ENCODE measurements around the gene MYO18B.

Gene MYO18B

DNA sequence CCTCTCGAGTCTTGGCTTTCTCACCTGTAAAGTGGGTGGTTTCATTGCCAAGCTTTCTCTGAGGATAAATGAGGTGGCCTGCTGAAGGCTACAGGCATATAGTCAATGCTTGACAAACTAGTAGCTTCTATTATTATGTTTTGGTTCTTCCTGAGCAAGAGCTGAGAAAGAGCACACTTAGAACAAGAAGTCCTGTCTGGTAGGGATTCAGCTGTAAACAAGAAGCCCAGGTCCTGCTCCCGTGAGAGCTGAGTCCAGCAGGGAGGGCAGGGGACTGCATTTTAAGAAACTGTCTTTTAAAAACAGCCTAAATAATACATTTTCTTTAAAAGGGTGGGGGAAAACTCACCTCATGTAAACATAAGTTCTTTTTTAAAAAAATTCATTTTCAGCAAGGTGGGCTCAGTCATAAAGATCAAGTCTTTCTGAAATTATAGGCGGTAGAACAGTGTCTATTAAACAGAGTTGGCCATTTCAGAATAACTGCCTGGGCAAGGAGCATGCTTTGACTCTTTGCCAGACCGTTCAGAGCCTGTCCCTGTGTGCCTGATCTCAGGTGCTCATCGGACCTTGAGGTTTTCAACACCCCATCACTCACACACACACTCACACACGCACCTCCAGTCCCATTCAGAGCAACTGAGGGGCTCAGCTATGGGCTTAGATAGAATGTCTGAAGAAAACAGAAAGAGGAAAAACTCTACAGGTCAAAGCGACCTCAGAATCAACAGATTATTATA, 29.2 kb upstream of the MYO18B start:
- DNase-seq, result no peak

DNA sequence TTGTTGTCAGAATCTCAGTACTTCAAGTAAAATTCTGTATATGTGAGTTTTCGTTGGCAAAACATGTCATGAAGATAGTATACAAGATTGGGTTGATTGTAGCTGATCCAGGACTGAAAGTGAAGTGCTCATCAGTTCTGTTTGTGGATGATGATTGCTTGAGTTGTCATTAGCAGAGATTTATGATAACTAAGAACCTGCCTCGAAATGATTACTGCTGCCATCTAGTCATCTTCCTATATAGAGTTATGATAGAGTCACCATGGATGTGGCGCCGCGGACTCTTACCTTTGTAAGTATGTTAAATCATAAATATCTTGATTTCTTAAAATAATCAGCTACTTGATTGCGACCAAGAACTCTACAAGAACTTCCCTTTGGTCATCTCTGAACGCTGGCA, 27.9 kb upstream of the MYO18B start:
- no peak for DNase-seq

DNA sequence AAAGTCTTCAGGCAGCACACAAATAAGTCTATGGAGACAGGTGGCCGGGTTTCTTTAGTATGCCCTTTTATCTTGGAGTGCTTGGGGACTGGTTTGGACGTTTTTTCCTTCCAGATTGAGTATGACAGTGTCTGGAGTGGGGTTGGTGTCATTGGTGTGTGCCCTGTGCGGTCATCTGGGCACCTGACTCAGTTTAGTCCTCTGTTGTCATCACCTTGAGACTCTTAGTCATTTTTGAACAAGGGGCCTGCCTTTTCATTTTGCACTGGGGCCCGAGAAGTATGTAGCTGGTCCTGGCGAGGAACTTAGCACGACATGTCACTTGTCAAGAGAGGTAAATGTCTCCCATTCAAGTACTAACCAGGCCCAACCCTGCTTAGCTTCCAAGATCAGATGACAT, 27.2 kb upstream of the MYO18B start:
- no peak for DNase-seq

DNA sequence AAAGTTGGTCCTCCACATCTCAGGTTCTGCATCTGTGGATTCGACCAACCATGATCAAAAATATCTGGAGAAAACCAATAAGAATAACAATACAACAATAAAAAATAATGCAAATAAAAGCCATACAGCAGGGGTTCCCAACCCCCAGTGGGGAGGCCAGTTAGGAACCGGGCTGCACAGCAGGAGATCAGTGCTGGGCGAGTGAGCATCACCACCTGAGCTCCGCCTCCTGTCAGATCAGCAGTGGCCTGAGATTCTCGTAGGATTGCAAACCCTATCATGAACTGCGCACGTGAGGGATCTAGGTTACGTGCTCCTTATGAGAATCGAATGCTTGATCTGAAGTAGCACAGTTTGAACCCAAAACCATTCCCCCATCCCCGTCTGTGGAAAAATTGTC, 25.4 kb upstream of the MYO18B start:
- DNase-seq, result no peak

DNA sequence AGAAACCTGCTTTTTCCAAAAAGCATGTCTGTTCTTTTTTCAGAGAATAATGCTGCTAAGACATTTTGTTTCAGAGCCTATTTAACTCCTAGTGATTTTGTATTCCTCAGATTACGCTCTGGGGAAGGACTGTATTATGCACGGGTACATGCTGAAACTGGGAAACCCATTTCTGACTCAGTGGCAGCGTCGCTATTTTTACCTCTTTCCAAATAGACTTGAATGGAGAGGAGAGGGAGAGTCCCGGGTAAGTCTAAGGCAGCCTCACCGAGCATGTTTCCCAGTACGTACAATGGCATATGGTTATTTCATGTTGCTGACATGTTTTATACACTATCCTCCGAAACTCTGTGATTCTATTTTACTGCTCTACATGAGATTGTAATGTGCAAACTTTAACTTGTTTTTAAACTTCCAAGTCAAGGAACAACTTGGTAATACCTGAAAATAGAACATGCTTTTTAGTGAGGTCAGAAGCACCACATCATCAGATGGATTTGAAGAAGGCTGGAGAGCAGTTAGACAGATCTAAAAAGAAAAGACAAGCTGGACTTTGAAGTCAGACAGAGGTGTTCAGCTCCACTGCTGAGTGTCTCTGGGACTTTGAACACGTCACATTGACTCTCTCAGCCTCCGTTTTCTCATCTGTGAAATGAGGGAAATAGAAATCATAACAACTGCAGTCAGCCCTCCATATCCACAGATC, 23.7 kb upstream of the MYO18B start:
- DNase-seq, result no peak

DNA sequence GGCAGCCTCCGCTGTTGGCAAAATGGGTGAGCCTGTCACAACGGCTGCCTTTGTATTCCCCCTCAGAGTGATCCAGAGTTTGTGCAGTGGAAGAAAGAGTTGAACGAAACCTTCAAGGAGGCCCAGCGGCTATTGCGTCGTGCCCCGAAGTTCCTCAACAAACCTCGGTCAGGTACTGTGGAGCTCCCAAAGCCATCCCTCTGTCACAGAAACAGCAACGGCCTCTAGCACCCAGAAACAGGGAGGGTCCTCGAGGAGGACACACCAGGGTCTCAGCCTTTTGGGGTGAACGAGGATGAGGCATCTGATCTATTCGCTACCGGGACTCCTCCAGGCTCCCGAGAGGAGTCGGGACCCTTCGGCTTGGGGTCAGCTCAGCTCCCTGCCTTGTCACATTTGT, 19.8 kb upstream of the MYO18B start:
- no peak for DNase-seq

DNA sequence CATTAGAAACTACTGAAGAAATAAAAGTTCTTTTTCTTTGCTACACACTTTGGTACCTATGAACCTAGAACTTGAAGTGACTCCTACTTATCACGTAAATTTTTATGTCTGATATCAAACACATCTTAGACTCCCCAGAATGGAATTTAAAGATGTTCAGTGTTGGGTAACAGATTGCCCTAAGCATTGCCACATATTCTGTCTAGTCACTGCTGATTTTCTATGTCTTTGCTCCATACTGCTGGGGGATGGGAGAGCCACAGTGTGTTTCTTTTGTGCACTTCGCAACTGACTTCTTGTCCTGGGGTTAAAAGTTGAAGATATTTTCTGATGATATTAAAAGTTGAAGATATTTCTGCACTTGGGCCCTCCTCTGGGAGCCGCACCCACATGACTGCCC, 19.4 kb upstream of the MYO18B start:
- DNase-seq, result no peak

DNA sequence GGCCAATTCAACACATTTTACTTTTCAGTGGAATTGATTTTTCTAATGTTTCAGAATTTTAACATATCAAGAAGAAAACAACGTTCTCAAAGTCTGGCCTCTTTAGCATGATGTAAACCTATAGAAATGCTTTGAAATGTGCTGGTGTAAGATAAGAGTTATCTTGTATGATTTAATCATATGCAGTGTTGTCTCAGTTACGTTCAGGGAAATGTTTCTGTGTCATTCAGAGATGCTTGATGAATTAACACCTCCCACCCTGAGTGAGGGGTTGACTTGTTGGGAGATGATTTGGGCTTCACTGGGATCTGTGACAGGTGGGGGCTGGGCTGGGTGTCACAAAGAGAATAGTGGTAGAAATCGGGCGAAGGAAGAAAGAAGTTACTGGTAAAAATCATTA, 15.7 kb upstream of the MYO18B start:
- no peak for DNase-seq

DNA sequence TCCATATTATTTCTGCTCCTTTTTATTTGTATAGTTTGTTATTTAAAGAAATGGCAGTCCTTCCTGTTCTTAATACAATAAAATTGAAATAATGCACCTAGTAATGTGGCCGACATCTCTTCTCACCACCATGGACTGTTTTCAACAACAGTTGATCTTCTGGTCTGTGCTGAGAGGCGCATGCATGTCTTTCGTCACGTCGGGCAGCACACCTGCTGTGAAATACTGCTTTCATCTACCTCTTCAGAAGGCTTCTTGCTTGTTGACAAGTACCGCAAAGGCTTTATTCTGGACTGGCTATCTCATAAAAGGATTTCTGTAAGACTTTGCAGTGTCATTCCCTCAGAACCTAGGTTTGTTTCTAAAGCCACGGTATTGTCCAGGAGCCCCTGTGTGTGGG, 13.9 kb upstream of the MYO18B start:
- DNase-seq, result no peak

DNA sequence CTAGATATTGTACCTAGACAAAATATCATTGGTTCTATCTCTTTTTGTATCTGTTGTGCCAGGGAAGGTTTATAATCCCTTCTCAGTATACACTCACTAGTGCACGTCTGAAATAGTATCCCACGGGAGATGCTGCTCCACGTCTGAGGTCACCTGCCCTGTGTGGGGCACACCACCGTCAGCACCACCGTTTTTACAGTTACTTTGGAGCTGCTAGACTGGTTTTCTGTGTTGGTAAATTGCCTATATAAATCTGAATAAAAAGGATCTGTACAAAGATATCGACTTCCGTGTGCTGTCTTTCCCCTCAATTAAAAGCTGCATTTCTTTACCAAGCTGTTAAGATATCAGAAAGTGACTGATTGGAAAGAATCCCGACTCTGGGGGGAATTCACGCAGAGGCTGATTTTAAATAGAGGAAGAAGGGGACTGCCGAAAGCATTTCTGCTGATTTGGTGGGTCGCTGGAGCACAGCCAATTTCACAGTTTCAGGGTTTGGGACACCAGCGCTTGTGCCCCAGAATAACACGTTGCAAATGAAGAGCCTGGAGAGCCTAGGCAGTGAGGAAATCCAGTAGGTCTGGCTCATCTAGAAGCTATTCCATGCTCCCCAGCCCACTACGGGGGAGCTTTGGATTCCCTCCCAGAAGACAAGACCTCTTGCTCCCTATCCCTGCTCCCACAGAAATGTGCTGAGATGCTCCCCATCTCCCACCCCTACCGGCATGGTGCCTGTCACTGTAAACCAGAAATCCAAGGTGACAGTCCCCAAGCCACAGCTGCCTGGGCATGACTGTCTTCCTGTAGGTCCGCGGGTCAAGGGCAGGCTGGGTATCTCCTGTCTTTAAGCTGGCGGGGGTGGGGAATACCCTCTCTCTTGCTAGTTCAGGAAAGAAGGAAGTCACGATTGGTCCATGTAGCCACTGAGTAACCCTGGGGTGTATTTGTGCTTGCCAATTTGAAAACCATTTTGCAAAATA, 12.7 kb upstream of the MYO18B start:
- DNase-seq, result no peak

DNA sequence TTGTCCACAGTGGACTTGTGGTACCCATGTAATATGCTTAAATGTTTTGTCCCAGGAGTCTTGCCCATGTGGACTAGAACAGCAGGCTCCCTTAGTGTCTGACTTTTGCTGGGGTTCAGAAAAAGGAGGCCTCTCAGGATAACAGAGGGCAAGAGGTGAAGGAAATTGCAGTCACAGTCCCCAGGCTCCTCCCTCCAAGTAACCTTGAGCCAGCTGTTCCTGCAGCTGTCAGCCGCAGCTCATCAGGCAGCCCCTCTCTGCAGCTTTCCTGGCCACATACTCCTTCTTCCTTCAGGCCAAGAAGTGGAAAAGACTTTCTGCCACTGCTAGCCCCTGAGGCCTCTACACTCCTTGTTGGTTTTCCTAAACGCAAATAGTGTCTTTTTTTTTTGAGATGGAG, 6.3 kb upstream of the MYO18B start:
- DNase-seq, result no peak

DNA sequence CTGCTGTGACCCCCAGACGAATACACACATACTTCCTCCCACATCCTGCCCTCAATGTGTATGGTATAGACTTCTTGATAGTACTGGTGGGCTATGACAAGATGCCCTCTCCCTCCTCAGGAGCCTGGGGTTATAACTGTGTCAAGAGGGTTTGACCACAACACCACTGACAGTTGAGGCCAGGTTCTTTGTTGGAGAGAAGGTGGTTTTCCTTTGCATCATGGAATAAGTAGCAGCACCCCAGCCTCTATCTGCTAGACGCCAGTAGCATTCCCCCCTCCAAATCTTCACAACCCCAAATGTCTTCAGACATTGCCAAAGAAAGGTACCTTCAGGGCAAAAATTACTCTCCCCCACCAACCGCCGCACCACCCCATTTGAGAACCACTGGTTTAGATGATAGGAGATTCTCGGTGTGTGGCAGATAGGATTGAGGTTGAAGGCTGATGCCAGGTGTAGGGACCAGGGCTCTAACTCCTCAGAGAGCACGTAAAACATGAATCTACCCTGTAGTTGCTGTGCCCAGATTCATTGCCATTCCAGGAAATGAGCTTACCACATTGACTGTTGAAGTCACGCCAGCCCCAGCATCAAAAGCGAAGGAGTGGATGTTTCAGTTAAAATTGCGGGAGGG, 5.5 kb upstream of the MYO18B start:
- DNase-seq, result peak; percentile 7

DNA sequence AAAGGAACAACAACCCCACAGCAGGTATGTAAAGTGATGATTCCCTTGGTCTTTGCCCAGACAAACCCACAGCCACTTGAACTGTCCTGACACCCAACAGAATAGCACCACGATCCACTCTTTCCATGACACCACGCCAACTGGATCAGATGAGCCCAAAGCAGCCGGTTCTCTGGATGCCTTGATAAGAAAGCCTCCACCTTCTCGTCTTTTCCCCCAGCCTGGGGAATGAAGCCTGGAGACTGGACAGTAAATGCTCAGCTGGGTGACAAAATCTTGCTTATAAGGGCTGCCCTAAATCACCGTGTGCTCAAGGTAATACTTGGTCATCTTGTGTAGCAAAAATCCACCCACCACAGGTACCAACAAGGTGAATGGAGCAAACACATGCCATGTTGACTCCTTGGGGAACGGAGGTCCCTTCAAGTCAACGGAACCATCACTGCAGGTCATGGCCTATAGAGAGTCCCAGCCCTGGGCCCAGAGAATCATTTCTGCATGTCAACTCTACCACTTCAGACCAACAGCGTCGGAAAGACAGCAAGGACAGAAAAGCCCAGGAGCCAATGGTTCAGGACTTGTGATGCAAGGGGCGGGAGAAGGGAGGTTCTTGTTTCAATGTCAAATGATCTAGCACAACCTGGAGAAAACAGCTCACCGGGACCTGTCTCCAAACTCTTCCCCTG, 2.2 kb upstream of the MYO18B start:
- no peak for DNase-seq

DNA sequence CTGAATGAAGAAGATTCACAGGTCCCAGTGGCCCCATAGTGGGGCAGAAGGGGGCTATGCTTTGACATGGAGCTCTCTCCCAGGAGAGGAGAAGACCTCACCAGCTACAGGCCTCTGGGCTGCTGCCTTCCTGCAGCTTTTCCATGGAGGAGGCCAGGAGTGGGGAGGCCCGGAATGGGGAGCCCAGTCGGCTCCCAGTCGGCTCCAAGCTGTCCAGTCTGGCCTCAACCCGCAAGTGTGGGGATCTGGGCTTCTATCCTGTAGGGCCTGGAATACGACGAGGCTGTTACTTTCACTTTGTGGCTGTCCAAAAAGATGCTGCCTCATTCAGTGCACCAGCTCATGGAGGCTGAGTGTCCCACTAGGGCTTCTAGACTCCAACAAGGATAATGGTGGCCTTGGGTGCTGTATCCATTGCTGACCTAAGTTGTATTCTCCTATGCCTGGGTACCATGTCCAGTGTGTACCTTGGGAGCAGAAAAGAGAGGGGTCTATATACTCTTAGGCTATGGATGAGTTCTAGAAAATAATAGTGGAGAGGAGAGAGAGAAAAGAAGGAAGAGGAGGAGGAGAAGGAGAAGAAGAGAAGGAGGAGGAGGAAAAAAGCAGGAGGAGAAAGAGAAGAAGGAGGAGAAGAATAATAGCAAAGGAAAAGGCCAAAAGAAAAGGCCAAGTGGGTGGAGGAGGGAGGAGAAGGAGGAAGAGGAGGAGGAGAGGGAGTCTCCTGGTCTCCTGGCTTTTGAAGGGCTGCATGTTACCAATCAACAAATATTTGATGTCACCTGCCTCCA, 1.1 kb downstream of the MYO18B start:
- no peak for DNase-seq

DNA sequence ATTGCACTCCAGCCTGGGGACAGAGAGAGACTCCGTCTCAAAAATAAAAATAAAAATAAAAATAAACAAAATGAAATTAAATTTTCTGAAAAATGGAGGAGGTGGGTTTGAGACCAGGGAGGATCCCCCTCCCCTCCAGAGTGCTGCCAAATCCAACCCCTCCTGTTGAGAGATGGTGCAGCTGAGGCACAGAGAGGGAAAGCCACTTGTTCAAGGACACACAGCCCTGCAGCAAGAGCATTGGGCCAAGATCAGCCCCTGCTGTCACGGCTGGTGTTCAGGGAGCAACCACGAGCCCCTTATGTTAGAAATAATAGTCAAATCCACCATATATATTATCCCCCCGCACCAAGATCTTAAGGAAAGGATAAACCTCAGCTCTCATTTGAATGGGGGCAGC, 2.7 kb downstream of the MYO18B start:
- no peak for DNase-seq

DNA sequence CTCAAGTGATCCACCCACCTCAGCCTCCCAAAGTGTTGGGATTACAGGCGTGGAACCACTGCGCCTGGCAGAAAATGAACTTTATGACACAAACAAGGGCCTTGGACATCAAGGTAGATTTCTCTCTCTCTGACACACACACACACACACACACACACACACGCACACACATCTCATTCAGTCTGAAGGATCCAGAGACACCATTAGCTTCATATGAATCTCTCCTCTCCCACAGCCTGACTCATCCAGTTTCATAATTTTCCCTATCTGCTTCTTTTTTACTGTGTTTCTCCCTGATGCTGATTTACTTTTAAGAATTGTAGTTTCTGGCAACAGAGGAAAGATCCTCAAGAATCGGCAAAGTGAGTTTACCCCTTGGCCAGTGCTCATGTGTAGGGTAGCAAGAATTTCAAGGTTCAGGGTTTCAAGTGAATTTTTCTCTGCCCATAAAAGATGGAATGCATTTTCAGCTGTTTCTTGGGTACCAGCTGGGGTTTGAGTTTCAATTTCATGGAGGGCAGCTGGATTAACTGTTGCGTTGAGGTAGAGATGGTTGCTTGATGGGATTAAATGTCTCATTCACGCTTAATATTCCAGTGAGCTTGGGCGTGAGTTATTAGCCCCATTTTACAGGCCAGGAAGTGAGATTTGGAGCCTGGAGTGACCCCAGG, 3.5 kb downstream of the MYO18B start:
- no peak for DNase-seq

DNA sequence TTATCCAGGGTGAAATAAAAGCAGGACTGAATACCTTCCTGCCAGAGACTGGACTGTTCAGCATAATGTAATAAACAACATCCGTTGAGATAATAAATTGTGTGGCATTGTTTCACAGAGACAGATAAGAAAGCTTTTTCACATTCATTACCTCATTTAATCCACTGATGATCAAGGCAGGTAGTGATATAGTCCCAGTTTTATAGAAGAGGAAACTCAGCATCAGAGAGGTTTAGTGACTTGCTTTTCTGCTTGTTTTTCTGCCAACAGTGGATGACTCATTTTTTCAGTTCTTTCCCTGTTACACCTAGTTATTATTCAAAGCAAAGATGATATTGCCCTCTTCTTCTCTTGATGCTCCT, 4.0 kb downstream of the MYO18B start:
- no peak for DNase-seq

DNA sequence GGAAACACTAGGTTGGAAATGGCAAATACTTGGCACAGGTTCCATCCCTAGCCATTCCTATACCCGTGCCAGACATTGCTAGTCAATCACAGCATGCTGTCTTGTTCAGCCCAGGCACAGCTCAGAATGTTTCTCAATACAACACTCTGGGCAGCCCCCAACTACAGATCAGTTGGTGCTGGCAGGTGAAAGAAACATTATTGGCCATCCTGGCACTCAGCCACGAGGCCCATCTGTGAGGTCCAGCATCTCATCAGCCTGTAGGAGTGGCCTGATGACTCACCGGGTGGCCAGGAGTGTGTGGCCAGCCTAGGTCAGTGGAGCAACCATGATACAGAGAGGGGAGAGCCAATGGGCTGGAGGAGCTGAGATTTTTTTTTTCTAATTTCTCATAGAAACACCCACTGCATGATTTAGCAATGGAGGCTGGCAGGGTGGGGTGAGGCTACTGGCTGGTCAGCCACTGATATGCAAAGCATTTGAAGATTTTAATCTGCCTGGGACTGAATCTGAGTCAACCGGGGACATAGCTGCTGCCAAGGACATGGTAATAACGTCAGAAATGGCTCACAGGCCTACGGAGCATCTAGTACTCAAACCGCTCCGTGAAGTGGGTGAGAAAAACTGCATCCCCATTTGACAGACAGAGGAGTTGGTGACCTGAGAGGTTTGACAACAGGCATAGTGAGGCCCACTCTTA, 5.4 kb downstream of the MYO18B start:
- no peak for DNase-seq

DNA sequence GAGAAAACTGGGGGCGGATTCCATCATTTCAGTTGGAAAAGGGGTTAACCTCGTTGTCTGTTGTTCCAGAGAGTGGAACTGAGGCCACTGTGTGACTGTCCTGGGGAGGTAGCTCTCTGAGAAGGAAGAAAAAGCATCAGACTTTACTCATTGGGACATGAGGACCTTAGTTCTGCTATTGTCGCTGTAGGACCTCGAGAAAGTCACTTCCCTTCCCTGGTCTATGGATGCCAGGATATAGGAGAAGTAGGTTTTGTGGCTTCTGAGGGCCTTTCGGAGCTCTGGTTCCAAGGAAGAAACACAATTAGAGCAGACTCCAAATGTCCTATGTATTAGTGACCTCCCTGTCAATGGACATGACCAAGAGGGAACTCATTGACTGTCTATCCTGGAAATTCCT, 6.2 kb downstream of the MYO18B start:
- no peak for DNase-seq

DNA sequence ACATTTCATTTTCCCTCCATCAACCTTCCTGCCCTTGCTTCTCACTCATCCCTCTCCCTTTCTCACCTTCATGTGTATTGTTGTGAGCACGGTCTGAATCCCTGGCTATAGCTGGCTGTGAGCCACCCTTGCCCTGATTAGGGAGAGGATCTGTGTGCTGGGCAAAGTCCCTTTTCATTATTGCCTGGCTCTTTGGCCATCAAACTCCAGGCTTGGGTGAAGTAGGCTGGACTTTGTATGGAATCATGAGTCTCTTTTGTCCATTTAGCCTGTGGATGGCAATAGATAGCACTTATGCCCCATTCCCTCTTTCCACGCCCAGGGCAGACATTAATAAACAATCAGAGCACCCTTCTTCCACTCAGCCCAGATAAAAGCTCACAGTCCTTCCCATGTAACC, 6.7 kb downstream of the MYO18B start:
- no peak for DNase-seq
